Adipocyte (in vitro differentiated cells): ENCODE measurements around the gene CYP1A2.
A peak's percentile ranks its signal among the peaks of the same experiment; 100 is the strongest.

Experiments used
- DNase-seq: peaks from one replicate; pipeline ENCODE4 v3.0.0-alpha.2; 2015; ENCODE audit warnings: low read depth
- H3K27me3 ChIP-seq: replicated peaks from 2 replicates; pipeline ENCODE4 v1.7.0; 2013; ENCODE audit warnings: mild to moderate bottlenecking, low read length, moderate library complexity; ENCODE audit not compliant: control insufficient read depth, insufficient read depth
- H3K36me3 ChIP-seq: 2 replicates; pipeline ENCODE4 v1.7.0; 2013; ENCODE audit warnings: low read length, mild to moderate bottlenecking, moderate library complexity; ENCODE audit not compliant: control insufficient read depth, insufficient read depth, severe bottlenecking
- H3K4me1 ChIP-seq: 2 replicates; pipeline ENCODE4 v1.7.0; 2013; ENCODE audit warnings: mild to moderate bottlenecking, low read length, moderate library complexity; ENCODE audit not compliant: control insufficient read depth, insufficient read depth
- H3K4me3 ChIP-seq: 2 replicates; pipeline ENCODE4 v1.7.0; 2013; ENCODE audit warnings: mild to moderate bottlenecking, low read length, moderate library complexity
- H3K9ac ChIP-seq: 2 replicates; pipeline ENCODE4 v1.7.0; 2013; ENCODE audit warnings: mild to moderate bottlenecking, low read length, moderate library complexity
- H3K9me3 ChIP-seq: 2 replicates; pipeline ENCODE4 v1.7.0; 2013; ENCODE audit warnings: mild to moderate bottlenecking, low read length, moderate library complexity; ENCODE audit not compliant: control insufficient read depth

The CYP1A2 gene

GRCh38 chr15:74768771-74769342 lies 20.2 kb downstream of the CYP1A2 start:
- no peak overlapping the region for H3K4me3 ChIP-seq
- H3K27me3 ChIP-seq, result peaks cover 27% of the 10 kb centered on the region
- H3K4me1 ChIP-seq, result no peaks in the 10 kb centered on the region
- DNase-seq, result peak; percentile 85
- no peaks in the 10 kb centered on the region for H3K9me3 ChIP-seq
- H3K36me3 ChIP-seq, result no peaks in the 10 kb centered on the region
- H3K9ac ChIP-seq, result no peak overlapping the region

DNA sequence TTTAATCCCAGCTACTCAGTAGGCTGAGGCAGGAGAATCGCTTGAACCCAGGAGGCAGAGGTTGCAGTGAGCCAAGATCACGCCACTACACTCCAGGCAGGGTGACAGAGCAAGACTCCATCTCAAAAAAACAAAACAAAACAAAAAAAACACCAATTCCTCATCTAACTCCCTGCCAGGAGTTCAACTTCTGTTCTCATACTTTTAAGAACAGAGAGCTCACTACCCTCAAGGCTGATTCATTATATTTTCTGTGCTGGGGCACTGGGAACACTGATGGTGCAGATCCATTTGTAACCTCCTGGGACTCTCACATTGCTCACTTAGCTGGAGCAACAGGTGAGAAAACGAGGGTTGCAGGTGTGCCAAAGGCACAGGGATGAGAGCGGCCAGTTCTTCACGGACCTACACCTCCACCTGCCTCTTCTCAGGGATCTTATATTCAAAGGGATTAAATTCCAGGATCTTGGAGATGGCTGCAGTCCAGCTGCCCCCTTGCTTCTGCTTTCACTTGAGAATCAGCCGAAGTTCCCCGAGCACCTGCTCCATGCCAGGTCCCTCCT lies 20.9 kb downstream of the CYP1A2 start:
- H3K36me3 ChIP-seq, result no peaks in the 10 kb centered on the region
- peaks cover 27% of the 10 kb centered on the region for H3K27me3 ChIP-seq
- DNase-seq, result no peak
- H3K9me3 ChIP-seq, result no peaks in the 10 kb centered on the region
- no peak overlapping the region for H3K4me3 ChIP-seq
- H3K9ac ChIP-seq, result no peak overlapping the region
- H3K4me1 ChIP-seq, result no peaks in the 10 kb centered on the region

DNA sequence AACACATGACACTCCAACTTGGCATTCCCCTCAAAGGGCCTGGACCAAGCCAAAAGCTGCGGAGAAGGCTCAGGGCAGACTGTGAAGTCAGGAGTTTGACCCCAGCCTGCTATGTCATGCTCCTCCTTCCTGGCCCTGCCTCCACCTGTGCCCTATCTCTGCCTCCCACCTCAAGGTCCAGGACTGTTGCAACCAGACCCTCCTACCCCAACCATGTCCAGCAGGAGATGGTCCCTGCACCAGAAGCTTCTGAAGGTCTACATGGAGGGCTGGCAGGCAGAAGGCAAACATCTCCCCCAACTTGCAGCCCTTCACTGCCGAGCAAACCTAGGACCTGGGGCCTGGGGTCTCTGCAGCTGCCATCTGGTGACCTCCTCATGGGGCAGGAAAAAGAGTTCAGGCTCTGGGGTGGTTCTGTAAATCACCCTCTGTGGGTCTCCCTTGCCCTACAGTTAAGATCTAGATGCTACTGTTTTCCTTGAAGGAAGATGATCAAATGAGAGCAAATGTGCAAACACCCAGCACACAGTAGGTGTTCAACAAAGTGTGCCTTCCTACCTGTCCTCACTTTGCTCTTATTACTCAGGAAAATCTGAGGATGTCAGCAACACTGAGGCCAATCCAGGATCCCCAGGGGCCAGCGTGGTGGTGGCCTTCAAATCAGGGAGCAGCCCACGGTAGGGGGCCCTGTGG lies 21.7 kb downstream of the CYP1A2 start:
- Histone ChIP-seq H3K9me3 (no peaks in the 10 kb centered on the region), H3K27me3 (peaks cover 27% of the 10 kb centered on the region), H3K9ac (no peak overlapping the region), H3K4me1 (no peaks in the 10 kb centered on the region), H3K4me3 (no peak overlapping the region), H3K36me3 (no peaks in the 10 kb centered on the region)
- no peak for DNase-seq

GRCh38 chr15:74773329-74773728 lies 24.7 kb downstream of the CYP1A2 start:
- no peak for DNase-seq

GRCh38 chr15:74773731-74774252 lies 25.1 kb downstream of the CYP1A2 start:
- Histone ChIP-seq H3K4me1 (peaks cover 11% of the 10 kb centered on the region), H3K36me3 (no peaks in the 10 kb centered on the region), H3K9ac (peak overlapping the region; percentile 3), H3K27me3 (peaks cover 14% of the 10 kb centered on the region), H3K4me3 (no peak overlapping the region), H3K9me3 (no peaks in the 10 kb centered on the region)
- peak; percentile 44 for DNase-seq

More at GRCh38 chr15:74773329-74773728, 24.7 kb downstream of the CYP1A2 start:
- Histone ChIP-seq H3K36me3 (no peaks in the 10 kb centered on the region), H3K9me3 (no peaks in the 10 kb centered on the region), H3K27me3 (peaks cover 14% of the 10 kb centered on the region), H3K9ac (peak overlapping the region; percentile 3), H3K4me1 (peaks cover 11% of the 10 kb centered on the region), H3K4me3 (no peak overlapping the region)

DNA sequence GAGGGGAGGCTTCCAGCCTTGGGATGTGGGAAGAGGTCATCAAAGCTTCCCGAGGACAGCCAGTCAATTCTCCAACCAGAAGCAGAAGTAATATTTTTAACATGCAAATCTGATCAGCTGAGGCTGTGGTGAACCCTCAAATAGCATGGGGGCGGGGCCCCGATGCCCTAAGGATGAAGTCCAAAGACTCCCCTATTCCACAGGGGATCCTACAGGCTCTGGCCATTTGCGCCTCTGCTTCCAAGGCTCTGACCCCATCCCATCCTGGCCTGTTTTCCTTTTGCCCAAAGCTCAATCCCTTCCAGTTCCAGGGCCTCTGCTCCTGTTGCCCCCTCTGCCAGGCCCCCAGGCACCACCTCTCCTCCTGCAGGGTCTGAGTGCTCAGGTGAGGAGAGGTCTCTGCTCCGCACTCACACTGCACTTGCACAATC lies 26.5 kb downstream of the CYP1A2 start:
- Histone ChIP-seq H3K9me3 (no peaks in the 10 kb centered on the region), H3K27me3 (peaks cover 6% of the 10 kb centered on the region), H3K36me3 (no peaks in the 10 kb centered on the region), H3K4me3 (no peak overlapping the region), H3K9ac (no peak overlapping the region), H3K4me1 (peaks cover 11% of the 10 kb centered on the region)
- no peak for DNase-seq

DNA sequence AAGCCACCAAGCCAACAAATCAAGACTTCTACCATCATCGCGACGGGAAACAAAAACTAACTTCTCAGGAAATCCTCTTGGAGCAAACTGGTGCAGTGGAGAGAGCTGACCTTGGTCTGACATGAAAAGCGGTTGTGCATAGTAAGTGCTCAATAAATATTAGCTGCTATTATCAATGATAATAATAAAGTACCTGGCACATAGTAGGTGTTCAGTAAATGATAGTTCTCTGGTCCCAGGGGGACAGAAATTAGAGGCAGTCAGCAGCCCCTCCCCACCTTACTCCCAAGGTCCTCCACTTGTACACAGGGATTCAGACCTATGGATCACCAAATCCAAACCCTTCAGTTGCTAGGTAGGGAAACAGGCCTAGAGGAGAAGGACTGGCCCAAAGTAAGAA lies 27.2 kb downstream of the CYP1A2 start:
- Histone ChIP-seq H3K27me3 (no peaks in the 10 kb centered on the region), H3K9ac (no peak overlapping the region), H3K9me3 (no peaks in the 10 kb centered on the region), H3K36me3 (no peaks in the 10 kb centered on the region), H3K4me1 (peaks cover 16% of the 10 kb centered on the region), H3K4me3 (no peak overlapping the region)
- no peak for DNase-seq

DNA sequence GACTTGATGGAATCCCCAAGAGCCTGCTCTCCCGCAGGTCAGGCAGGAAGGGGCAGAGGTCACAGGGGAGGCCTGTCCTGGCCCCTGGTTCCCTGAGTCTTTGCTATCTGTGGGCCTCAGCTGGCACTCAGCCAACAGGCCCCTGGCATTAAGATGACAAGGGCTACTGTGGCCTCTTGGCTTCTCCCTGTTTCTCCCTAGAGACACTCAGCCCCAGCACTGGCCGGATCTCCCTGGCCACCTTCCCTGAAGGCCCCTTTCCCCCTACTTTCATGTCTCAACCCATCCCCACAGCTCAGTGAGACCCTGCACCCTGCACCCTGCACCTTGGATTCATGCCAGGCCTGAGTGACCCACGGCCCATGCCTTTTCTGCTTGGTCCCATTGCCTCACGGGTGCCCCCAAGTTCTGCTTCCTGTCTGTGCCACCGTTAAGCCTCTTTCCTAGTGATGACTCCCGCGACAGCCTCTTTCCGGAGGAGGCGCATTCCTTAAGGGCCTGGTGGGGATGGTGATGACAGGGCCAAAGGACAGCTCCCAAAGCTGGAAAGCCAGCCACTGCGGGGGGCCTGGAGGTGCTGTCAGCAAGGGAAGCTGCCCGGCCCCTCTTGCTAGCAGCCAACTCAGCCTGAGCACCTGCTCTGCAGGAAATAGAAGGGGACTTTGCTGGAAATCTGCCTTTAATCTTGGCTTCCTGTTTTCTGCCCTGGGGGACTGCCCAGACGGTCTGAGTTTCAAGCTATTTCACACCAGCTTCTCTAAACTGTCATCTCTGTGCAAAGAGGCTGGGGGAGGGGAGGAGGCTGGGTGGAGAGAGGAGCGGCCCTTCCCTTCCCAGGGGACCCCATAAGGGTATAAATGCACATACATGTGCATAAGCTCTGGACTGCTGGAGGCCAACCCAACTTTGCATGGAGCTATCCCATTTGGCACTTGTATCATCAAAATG lies 28.4 kb downstream of the CYP1A2 start:
- H3K9me3 ChIP-seq, result no peaks in the 10 kb centered on the region
- H3K27me3 ChIP-seq, result no peaks in the 10 kb centered on the region
- DNase-seq, result peak; percentile 18
- no peak overlapping the region for H3K9ac ChIP-seq
- H3K4me1 ChIP-seq, result peaks cover 24% of the 10 kb centered on the region
- no peaks in the 10 kb centered on the region for H3K36me3 ChIP-seq
- H3K4me3 ChIP-seq, result no peak overlapping the region

DNA sequence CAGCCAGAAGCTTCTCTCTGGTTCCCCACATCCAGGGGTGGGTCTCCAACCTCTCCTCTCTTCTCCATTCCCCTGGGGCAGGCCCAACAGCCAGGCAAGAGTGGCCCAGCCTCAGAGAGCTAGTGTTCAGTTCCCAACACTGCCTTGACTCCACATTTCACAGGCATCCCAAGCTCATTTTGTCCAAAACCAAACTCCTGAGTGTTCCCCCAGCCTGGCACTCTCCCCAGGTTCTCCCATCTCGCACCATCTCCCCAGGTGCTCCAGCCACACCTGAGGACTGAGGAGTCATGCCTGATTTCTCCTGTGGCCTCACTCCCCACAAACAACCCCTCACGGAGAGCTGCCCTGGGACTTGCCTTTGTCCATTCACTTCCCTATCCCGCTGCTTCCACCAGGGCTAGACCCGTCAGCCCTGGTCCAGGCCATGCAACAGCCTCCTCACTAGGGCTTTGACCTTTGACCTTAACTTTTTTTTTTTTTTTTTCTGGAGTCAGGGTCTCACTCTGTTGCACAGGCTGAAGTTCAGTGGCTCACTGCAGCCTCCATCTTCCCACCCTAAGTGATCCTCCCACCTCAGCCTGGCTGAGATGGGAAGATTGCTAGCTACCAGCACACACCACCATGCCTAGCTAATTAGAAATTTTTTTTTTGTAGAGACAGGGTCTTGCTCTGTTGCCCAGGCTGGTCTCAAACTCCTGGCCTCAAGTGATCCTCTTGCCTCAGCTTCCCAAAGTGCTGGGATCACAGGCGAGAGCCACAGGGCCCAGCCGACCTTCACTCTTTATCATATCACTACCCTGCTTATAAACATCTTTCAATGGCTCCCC lies 29.3 kb downstream of the CYP1A2 start:
- H3K9ac ChIP-seq, result no peak overlapping the region
- no peaks in the 10 kb centered on the region for H3K9me3 ChIP-seq
- H3K4me3 ChIP-seq, result no peak overlapping the region
- DNase-seq, result no peak
- no peaks in the 10 kb centered on the region for H3K27me3 ChIP-seq
- H3K4me1 ChIP-seq, result peaks cover 27% of the 10 kb centered on the region
- no peaks in the 10 kb centered on the region for H3K36me3 ChIP-seq

- no peaks in the 10 kb centered on the region for H3K27me3 ChIP-seq
- no peak overlapping the region for H3K9ac ChIP-seq
- H3K9me3 ChIP-seq, result no peaks in the 10 kb centered on the region
- no peak for DNase-seq
- H3K36me3 ChIP-seq, result no peaks in the 10 kb centered on the region
- H3K4me1 ChIP-seq, result peaks cover 33% of the 10 kb centered on the region
- H3K4me3 ChIP-seq, result no peak overlapping the region
Measured at GRCh38 chr15:74778599-74778970, 29.9 kb downstream of the CYP1A2 start.
